Left renal pelvis (tissue), 4 donors: Measurements from ENCODE around the gene SPDYE1. TPM values are rescaled to one million over a fixed set of nuclear protein-coding genes. Genes with fewer than 3 reads are reported as not detected.
"Not testable (repeated sequence)": the region's sequence is repeated elsewhere in the genome, so short reads cannot be mapped to it uniquely, and the experiment has no call there.

Experiments
- DNase-seq, 4 donors: peaks; one replicate each; pipeline ENCODE4 v3.0.0-alpha.2; 2013; ENCODE audit warnings: low read depth in 4 of 4, low spot score in 3 of 4
- polyA plus RNA-seq, 4 donors: library from polyadenylated mRNA; unstranded; fragments of 120-200 nt; gene quantifications; one replicate each; pipeline ENCODE4 v1.2.1, GENCODE V29; 2013; ENCODE audit not compliant: insufficient read length in 4 of 4

SPDYE1 gene
- polyA plus RNA-seq, 4 donors = 0.60 to 1.2 (median 0.98) TPM

GRCh38 chr7:44039800-44040492 lies 42.2 kb downstream of the SPDYE1 start:
- DNase-seq = not testable (repeated sequence)

DNA sequence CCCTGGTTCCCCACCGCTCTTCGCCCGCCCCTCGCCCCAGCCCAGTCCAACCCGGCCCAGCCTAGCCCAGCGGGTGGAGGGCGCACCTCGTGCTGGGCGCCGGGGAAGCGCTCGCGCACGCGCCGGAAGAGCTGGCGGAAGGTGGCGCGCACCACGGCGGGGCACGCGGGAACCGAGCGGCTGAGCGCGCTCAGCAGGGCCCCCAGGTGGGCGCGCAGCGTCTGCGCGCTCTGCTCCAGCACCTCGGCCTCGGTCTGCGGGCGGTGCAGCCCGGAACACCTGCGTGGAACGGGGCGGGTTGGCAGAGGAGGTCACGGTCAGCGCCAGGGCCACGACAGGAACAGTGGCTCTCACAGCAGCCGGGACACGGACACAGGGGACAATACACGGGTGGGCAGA lies 42.8 kb downstream of the SPDYE1 start:
- DNase-seq = not testable (repeated sequence)

- no peak for DNase-seq
These were observed 44.5 kb downstream of the SPDYE1 start for GRCh38 chr7:44042221-44042620.

DNA sequence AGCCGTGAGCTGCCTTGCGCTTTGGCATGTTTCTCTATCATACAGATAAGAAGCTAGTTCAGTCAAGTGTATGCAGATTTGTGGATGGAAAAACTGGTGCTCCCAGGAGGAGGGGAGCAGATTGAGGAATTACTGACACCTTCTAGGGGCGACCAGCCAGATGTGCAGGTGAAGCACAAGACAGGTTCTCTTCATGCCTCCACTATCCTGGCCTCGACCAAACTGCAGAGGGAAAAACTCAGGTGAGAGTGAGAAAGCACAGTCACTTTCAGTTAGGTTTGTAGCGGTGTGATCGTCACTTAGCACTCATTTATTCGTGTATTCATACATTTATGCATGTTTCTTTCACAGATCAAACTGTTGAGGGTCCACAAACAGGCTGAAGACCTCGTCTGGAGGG lies 46.2 kb downstream of the SPDYE1 start:
- no peak for DNase-seq

- DNase-seq = peak; percentile 70 to 75 (median 72)
These were observed 46.9 kb downstream of the SPDYE1 start, which contains the start of gene DBNL for GRCh38 chr7:44044315-44045225. Gene DBNL, plus strand, starts transcription at chr7:44044702. Its CDS starts 36 bp downstream, at chr7:44044738.

- no peak for DNase-seq
These were observed 47.7 kb downstream of the SPDYE1 start for GRCh38 chr7:44045226-44046014.

DNA sequence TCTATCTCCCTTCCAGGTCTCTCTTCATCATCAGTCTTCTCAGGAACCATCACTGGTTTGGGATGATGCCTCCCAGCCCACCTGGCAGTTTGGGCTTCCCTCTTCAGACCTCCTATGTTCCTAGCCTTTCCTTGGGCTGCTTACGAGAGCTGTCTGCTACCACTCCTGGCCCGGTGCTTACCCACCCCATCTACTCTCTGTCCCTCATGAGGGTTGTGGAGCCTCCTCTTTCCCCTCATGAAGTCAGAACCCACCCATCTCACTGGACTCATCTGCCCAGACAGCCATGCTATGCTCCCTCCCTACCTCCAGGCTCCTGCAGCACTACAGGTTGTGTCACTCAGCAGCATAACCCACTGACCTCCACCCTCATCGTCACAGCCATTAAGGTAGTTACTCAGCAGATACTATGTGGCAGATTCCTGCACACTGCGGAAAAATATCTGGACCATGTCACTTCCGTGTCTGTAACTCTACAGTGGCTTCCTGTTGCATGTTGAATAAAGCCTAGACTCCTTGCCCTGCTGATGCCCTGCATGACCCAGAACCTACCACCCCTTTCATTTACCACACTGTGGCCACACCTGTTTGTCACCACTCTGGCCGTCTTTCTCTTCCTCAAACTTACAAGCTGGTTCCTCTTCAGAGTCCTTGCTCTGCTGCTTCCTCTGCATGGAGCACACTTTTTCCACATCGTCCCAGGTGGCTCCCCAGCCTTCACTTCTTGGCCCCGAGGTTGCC lies 48.8 kb downstream of the SPDYE1 start:
- no peak for DNase-seq

DNA sequence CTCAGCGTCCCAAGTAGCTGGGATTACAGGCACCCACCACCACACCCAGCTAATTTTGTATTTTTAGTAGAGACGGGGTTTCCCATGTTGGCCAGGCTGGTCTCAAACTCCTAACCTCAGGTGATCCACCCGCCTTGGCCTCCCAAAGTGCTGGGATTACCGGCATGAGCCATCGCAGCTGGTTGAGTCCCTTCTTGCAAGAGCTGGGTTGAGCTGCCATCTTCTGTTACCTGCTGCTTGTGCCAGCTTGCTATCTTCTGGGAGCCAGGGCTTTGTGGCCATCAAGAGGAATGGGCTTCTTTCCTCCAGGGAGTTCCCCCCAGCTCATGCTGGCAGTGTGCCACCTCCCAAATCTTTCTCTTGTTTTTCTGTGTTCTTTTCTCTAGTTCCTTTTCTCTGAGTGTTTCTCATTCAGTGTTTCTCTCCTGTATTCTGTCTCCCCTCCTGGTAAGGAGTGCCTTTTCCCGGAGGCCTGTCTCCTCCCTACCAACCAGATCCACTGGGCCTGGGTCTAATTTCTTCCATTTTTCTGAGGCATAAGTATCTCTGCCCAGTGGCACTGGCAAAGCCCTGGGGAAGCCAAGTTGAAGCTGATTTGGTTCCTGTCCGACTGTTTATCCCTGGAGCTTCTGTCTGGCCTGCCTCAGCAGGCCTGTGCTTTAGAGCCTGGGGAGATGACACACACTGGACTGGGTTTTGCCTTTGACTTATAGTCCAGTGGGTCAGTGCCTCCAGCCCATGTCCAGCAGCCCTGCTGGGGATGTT lies 50.5 kb downstream of the SPDYE1 start:
- no peak for DNase-seq

DNA sequence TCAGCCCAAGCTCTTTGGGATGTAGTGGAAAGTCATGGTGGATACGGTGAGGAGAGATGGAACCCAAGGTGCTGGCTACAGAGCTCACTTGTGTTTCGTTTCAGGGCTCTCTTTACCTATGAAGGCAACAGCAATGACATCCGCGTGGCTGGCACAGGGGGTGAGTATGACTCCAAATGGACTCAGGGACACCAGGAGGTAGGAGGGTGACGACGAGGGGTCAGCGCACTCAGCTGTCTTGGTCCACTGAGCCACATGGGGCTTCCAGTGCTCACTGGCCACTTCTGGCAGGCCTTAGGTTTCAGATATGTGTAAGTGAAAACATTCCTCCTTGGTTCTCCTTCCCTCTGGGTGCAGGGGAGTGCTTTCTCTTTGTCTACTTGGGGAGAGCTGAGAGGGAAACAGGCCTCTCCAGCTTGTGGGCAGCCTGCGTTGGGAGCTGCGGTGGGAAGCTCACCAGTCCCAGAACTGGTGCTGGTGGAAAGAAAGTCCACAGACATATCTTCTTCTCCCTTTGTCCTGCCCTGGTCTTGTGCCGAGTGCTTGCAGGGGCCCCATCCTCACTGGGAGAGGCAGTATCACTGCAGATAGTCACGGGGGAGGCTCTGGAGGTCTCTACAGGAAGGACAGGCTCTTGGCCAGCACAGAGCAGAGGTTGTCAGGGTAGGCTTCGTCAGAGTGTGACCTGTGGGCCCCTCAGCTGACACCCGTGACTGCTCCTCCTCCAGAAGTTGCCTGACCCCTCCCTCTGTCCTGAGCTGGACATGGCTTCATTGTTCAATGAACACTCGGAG lies 52.6 kb downstream of the SPDYE1 start:
- no peak for DNase-seq

DNA sequence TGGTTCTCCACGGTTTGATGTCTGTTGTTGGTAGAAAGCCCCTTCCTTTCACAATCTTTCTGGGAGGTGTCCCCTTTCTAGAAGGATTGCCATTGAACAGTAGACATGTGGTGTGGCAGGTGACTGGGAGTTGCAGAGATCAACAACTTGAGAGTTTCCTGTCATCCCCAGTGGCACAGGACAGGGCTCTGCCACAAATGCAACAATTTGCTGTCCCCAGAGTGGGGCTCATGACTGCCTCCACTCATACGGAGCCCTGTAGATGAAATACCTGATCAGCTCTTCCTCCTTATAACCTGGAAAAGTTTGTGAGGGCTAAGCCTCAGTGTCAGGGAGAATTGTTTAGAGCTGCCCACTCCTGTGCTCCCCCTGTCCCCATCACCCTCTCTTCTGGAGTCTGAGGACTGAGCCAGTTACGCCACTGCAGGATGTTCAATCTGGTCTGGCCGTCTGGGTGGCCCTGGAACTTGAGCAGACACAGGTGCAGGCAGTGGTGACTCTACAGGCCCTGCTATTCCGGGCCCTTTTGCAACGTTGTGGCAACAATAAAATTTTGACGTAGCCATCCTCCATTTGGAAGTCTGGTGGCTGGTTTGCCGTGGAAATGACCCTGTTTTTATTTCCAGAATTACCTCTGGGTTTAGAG lies 53.3 kb downstream of the SPDYE1 start:
- DNase-seq = no peak

DNA sequence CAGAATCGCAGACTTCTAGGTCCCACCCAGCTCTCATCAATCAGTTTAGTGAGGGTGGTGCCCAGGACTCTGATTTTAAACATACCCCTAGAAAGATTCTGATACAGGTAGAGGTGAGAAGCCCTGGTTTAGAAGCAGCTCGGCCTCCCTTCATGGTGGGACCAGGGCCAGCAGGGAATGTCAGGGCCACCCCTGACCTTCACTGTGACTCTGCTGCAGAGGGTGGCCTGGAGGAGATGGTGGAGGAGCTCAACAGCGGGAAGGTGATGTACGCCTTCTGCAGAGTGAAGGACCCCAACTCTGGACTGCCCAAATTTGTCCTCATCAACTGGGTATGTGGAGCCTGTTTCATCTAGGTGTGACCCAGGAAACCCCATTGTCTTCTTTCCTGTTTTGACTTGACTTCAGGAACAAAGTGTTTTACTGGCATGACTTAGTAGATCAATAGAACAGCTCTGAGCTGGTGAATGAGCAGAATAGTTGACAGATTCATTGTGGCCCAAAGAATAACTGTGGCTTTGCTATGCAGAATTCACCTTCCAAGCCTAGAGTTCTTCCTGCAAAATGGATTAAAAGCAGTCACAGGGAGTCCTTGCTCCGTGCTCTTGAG lies 54.0 kb downstream of the SPDYE1 start:
- DNase-seq = no peak

DNA sequence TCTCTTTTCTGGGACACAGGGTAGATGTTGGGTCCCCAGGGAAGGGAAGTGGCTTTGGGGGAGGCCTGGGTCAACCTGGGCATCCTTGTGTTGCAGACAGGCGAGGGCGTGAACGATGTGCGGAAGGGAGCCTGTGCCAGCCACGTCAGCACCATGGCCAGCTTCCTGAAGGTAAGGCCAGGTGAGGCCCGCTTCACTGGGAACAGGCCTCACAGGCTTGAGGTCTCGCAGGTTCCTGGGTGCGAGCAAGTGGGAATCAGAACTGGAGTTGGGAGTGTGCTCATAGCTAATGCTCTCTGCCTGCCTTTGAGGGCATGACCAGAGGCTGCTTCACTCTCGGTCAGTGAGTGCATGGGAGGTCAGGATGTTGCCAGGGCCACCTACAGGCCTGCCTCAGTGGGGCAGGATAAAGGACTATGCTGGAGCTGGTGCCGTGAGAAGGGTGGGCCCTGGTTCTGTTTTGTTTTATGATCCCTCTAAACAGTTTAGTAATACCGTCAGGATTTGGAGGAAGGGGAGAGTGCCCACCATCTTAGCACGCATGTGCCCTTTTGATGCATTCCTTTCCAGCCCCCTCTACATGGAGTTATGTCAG lies 55.2 kb downstream of the SPDYE1 start:
- DNase-seq = no peak

GRCh38 chr7:44056681-44057080 lies 59.0 kb downstream of the SPDYE1 start:
- no peak for DNase-seq

DNA sequence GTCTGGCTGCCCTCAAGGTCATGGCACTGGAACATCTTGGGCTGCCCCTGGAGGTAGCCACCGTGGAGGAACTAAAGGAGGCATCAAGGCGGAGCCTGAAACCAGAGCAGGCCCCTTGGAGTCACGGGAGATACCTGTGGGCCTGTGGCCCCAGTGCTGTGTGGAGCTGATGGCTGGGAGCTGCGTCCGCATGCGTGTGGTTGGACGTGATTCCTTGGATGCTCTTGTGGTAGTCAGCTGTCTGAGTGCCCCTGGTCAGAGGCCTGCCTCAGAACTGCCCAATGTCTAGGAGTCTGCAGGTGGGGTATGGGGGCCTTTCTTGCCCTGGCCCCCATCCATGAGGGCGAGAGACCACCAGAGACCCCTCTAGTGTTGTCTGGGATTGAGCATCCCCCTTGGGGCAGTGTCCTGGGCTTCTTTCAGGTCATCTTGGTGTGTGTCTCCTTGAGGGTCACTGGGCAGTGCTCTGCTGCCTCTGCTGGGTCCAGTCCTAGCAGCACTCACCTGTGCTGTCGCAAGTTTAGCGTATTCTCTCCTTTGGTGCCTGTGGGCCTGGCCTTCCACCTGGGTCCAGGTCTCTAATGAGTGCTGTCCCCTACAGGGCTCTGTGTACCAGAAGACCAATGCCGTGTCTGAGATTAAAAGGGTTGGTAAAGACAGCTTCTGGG lies 59.6 kb downstream of the SPDYE1 start:
- no peak for DNase-seq

GRCh38 chr7:44057849-44058758 lies 60.4 kb downstream of the SPDYE1 start:
- DNase-seq = no peak

GRCh38 chr7:44058759-44059218 lies 61.1 kb downstream of the SPDYE1 start:
- DNase-seq = no peak
